H9 (cell line): ENCODE data around the gene GAS6. TPM values are rescaled to one million over a fixed set of nuclear protein-coding genes. Genes with fewer than 3 reads are reported as not detected.

Experiments used
- DNase-seq: peaks from one replicate; pipeline ENCODE4 v3.0.0-alpha.2; 2017
- H2AFZ ChIP-seq: one replicate; pipeline ENCODE4 v1.6.1; 2013; ENCODE audit warnings: mild to moderate bottlenecking, low read length, control low read depth, moderate library complexity
- H2AK5ac ChIP-seq: 2 replicates; pipeline ENCODE4 v1.6.1; 2013; ENCODE audit warnings: low read length, control low read depth, mixed read lengths; ENCODE audit not compliant: insufficient read length
- H2BK120ac ChIP-seq: one replicate; pipeline ENCODE4 v1.6.1; 2013; ENCODE audit warnings: low read depth, mild to moderate bottlenecking, low read length, control low read depth, inconsistent platforms; ENCODE audit not compliant: poor library complexity, severe bottlenecking
- H2BK12ac ChIP-seq: 2 replicates; pipeline ENCODE4 v1.6.1; 2013; ENCODE audit warnings: low read length, control low read depth, mixed read lengths, low read depth; ENCODE audit not compliant: insufficient read length
- H2BK15ac ChIP-seq: 2 replicates; pipeline ENCODE4 v1.6.1; 2013; ENCODE audit warnings: low read depth, low read length, control low read depth
- H2BK20ac ChIP-seq: one replicate; pipeline ENCODE4 v1.6.1; 2013; ENCODE audit warnings: low read depth, mild to moderate bottlenecking, low read length, control low read depth, inconsistent platforms; ENCODE audit not compliant: poor library complexity, severe bottlenecking
- H2BK5ac ChIP-seq: 2 replicates; pipeline ENCODE4 v1.6.1; 2013; ENCODE audit warnings: low read length, control low read depth, mixed read lengths; ENCODE audit not compliant: insufficient read length
- H3K14ac ChIP-seq: 2 replicates; pipeline ENCODE4 v1.6.1; 2013; ENCODE audit warnings: low read length, control low read depth; ENCODE audit not compliant: insufficient read depth
- H3K18ac ChIP-seq: 2 replicates; pipeline ENCODE4 v1.6.1; 2013; ENCODE audit warnings: low read depth, mild to moderate bottlenecking, mixed read lengths, low read length, control low read depth; ENCODE audit not compliant: insufficient read length
- H3K23ac ChIP-seq: 2 replicates; pipeline ENCODE4 v1.6.1; 2013; ENCODE audit warnings: low read length, control low read depth, mixed read lengths, low read depth; ENCODE audit not compliant: insufficient read length
- H3K23me2 ChIP-seq: 2 replicates; pipeline ENCODE4 v1.6.1; 2013; ENCODE audit warnings: low read depth, mild to moderate bottlenecking, mixed read lengths, low read length, control low read depth; ENCODE audit not compliant: insufficient read length, poor library complexity, severe bottlenecking
- H3K27ac ChIP-seq: 2 replicates; pipeline ENCODE4 v1.5.1; 2013; ENCODE audit warnings: low read length, control low read depth, mixed read lengths, low read depth; ENCODE audit not compliant: insufficient read length
- H3K27me3 ChIP-seq: 2 replicates; pipeline ENCODE4 v1.6.1; 2013; ENCODE audit warnings: low read length, control low read depth, inconsistent platforms; ENCODE audit not compliant: insufficient read depth
- H3K4ac ChIP-seq: 2 replicates; pipeline ENCODE4 v1.6.1; 2013; ENCODE audit warnings: low read depth, mild to moderate bottlenecking, control low read depth, inconsistent platforms, low read length, moderate library complexity
- H3K4me1 ChIP-seq: 2 replicates; pipeline ENCODE4 v1.6.1; 2013; ENCODE audit warnings: low read length, control low read depth, inconsistent platforms; ENCODE audit not compliant: insufficient read depth
- H3K4me2 ChIP-seq: 2 replicates; pipeline ENCODE4 v1.6.1; 2013; ENCODE audit warnings: low read length, control low read depth, mixed read lengths; ENCODE audit not compliant: insufficient read length, insufficient read depth
- H3K56ac ChIP-seq: 2 replicates; pipeline ENCODE4 v1.6.1; 2013; ENCODE audit warnings: low read depth, mild to moderate bottlenecking, mixed read lengths, low read length, control low read depth; ENCODE audit not compliant: insufficient read length
- H3K79me1 ChIP-seq: 2 replicates; pipeline ENCODE4 v1.6.1; 2013; ENCODE audit warnings: low read depth, mild to moderate bottlenecking, moderate library complexity, low read length, control low read depth, inconsistent platforms; ENCODE audit not compliant: insufficient read depth, poor library complexity, severe bottlenecking
- H3K79me2 ChIP-seq: 2 replicates; pipeline ENCODE4 v1.6.1; 2013; ENCODE audit warnings: low read length, control low read depth, inconsistent platforms; ENCODE audit not compliant: insufficient read depth
- H3K9ac ChIP-seq: 2 replicates; pipeline ENCODE4 v1.6.1; 2013; ENCODE audit warnings: low read length, control low read depth, mixed read lengths; ENCODE audit not compliant: insufficient read length; ENCODE audit errors: extremely low read depth
- H3K9me3 ChIP-seq: one replicate; pipeline ENCODE4 v1.6.1; 2013; ENCODE audit warnings: low read depth, low read length, inconsistent platforms; ENCODE audit not compliant: control insufficient read depth
- H3T11ph ChIP-seq: one replicate; pipeline ENCODE4 v1.6.1; 2013; ENCODE audit warnings: mild to moderate bottlenecking, low read length, control low read depth, inconsistent platforms
- H4K20me1 ChIP-seq: one replicate; pipeline ENCODE4 v1.6.1; 2013; ENCODE audit not compliant: control insufficient read depth, insufficient read length, insufficient read depth
- H4K5ac ChIP-seq: 2 replicates; pipeline ENCODE4 v1.6.1; 2013; ENCODE audit warnings: low read depth, mild to moderate bottlenecking, mixed read lengths, low read length, control low read depth; ENCODE audit not compliant: insufficient read length
- H4K8ac ChIP-seq: replicated peaks from 2 replicates; pipeline ENCODE4 v1.6.1; 2013; ENCODE audit warnings: low read length, control low read depth, mixed read lengths, low read depth; ENCODE audit not compliant: insufficient read length
- H4K91ac ChIP-seq: 2 replicates; pipeline ENCODE4 v1.6.1; 2013; ENCODE audit warnings: low read depth, mild to moderate bottlenecking, moderate library complexity, mixed read lengths, low read length, control low read depth; ENCODE audit not compliant: insufficient read length
- H3K27ac Mint-ChIP-seq, 3 experiments: 2 replicates in 2 of 3; 3 replicates in 1 of 3; pipeline ENCODE4 v1.8.0; 2020 to 2021; ENCODE audit warnings: mixed read lengths in 3 of 3, mild to moderate bottlenecking in 1 of 3, moderate library complexity in 1 of 3
- H3K27me3 Mint-ChIP-seq: 2 replicates; pipeline ENCODE4 v1.8.0; 2021; ENCODE audit warnings: low read depth, mild to moderate bottlenecking, moderate library complexity, mixed read lengths
- H3K36me3 Mint-ChIP-seq, 3 experiments: 2 replicates in 2 of 3; 3 replicates in 1 of 3; pipeline ENCODE4 v1.8.0; 2020 to 2021; ENCODE audit warnings: low read depth in 3 of 3, mixed read lengths in 3 of 3; ENCODE audit not compliant: insufficient read depth in 1 of 3
- H3K4me1 Mint-ChIP-seq, 2 experiments: 2 replicates each; pipeline ENCODE4 v1.8.0; 2020; ENCODE audit warnings: mixed read lengths in 2 of 2
- H3K4me3 Mint-ChIP-seq, 2 experiments: 2 replicates in 1 of 2; 3 replicates in 1 of 2; pipeline ENCODE4 v1.8.0; 2020 to 2021; ENCODE audit warnings: mild to moderate bottlenecking in 2 of 2, mixed read lengths in 2 of 2, moderate library complexity in 1 of 2
- H3K9me3 Mint-ChIP-seq, 2 experiments: 2 replicates in 1 of 2; 3 replicates in 1 of 2; pipeline ENCODE4 v1.8.0; 2020; ENCODE audit warnings: mild to moderate bottlenecking in 2 of 2, mixed read lengths in 2 of 2, moderate library complexity in 1 of 2
- CTCF ChIP-seq: fragments of 200-600 bp; sonication (generic); conservative IDR thresholded peaks from 3 replicates; pipeline ENCODE4 v1.8.0; 2021; ENCODE audit warnings: antibody characterized with exemption, mild to moderate bottlenecking
- WGBS: extraction: QIAGEN DNeasy Blood & Tissue Kit; methylation state at CpG from one replicate; pipeline ENCODE4 v1.1.7; 2013; ENCODE audit warnings: missing lambda C conversion rate, low lambda C conversion rate, mixed read lengths; ENCODE audit not compliant: insufficient read length; ENCODE audit errors: extremely low coverage; 5-methylcytosine and 5-hydroxymethylcytosine counted together
- total RNA-seq: library from RNA; stranded (reverse); gene quantifications from 2 replicates; pipeline ENCODE4 v1.2.1, GENCODE V29; 2021

Gene GAS6
- total RNA-seq, 1 experiment from 2014 or later = 20.5 TPM

- no peak overlapping the region for H3K27ac Mint-ChIP-seq
- Histone ChIP-seq H3K14ac (no peak overlapping the region), H3K4me1 (no peaks in the 10 kb centered on the region), H4K91ac (no peak overlapping the region), H3T11ph (no peak overlapping the region), H2BK20ac (no peak overlapping the region), H2BK15ac (no peak overlapping the region), H3K27me3 (no peaks in the 10 kb centered on the region), H3K18ac (no peak overlapping the region), H3K4ac (no peak overlapping the region), H3K56ac (no peak overlapping the region), H3K9me3 (no peaks in the 10 kb centered on the region), H3K23ac (no peak overlapping the region), H2BK5ac (no peak overlapping the region), H2BK120ac (no peak overlapping the region), H2BK12ac (no peak overlapping the region), H3K23me2 (no peaks in the 10 kb centered on the region), H3K4me2 (no peak overlapping the region), H4K8ac (no peak overlapping the region), H4K5ac (no peak overlapping the region), H2AK5ac (no peak overlapping the region), H3K9ac (no peak overlapping the region), H3K27ac (no peak overlapping the region), H3K79me1 (no peaks in the 10 kb centered on the region), H2AFZ (no peak overlapping the region), H3K79me2 (no peaks in the 10 kb centered on the region), H4K20me1 (no peaks in the 10 kb centered on the region)
- TF ChIP-seq CTCF = no peak
- WGBS = no CpG with 5 or more reads among the region's 24 CpGs
- no peaks in the 10 kb centered on the region for H3K4me1 Mint-ChIP-seq
- no peak overlapping the region for H3K4me3 Mint-ChIP-seq
- H3K36me3 Mint-ChIP-seq = no peaks in the 10 kb centered on the region
- H3K9me3 Mint-ChIP-seq = no peaks in the 10 kb centered on the region
- H3K27me3 Mint-ChIP-seq = no peaks in the 10 kb centered on the region
- DNase-seq = no peak
Measured at GRCh38 chr13:113794764-113795173, 69.1 kb downstream of the GAS6 start.
